ENCODE measurements around the gene IL1RL1.

IL1RL1 gene

DNA sequence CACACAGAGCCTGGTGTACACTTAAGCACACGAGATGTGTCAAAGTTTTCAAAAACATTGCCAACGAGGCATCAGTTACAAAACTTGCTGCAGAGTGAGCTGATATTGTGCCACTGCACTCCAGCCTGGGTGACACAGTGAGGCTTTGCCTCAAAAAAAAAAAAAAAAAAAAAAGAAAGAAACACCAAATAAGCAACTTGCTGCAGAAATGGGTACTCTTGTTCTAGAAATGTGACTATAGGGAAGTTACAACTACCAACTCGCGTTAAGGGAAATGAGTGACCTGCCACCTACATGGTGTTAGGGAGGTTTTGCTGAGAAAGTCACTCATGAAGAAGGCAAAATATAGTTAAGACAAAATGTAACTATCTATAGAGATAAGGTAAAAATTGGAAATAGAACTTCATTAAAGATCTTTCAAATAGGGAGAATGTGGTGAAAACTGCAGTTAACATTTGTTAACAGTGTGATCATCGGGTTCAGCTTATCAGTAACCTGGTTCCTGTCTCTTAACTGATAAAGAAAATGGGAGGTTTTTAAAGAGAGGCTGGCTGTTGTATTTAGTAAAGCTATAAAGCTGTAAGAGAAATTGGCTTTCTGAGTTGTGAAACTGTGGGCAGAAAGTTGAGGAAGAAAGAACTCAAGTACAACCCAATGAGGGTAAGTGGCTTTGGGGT is at the start of gene IL1RL1:
IL1RL1 (plus strand) TSS at position 600 of the 677 bp plus-strand sequence. CDS start 26,702 bp downstream, outside the sequence.
- DNase-seq, result no peak

DNA sequence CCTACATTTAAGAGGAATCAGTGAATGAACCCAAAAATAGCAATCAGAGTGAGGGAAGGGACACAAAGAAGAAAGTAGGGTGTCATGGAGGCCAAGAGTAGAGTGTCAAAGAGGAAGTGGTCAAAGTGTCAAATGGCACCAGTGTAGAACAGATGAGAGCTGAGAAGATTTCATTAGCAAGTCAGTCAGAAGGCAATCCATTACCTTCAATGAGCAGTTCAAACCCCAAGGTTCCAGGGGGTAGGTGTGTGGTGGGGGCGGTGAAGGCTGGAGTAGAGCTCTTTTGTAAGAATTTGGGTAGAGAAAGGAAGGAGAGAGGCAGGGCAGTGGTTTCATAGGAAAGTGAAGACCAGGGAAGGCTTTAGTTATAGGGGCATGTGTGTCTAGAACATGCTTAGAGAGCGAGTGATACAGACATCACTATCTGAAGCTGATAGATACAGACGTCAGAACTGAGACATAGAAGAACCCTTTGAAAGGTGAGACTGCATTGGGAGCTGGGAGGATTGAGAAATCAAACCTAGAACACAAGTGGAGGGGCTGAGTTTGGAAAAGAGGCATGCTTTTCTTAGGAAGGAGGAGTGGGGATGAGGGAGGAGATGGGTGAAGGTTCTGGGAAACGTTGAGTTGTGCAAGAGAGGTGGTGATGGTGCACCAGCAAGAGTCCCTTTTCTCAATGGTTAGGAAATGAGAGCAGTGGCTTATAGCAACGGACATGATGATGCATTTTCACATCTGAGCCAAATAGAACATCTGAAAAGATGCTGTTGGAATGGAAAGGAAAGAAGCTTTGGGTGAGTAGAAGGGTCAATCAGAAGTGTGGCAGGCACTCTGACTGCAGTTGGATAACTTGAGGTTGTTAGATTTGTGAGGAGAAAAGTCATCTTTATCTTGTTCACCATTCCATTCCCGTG is 48.9 kb upstream of the IL1RL1 start:
- DNase-seq, result no peak

DNA sequence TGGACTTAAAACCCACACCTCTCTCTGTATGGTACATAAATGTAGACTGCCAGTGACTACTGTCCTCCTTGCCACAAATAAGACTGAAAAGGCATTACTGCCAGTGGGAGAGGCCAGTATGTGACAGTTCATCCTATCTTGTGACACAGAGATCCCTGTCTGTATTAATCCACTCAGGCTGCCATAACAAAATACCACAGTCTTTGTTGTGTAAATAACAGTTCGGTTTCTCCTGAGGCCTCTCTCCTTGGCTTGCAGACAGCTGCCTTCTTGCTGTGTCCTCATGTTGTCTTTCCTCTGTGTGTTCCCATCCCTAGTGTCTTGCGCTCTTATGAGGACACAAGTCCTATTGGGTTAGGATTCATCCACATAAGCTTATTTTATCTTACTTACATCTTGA is 46.4 kb upstream of the IL1RL1 start:
- no peak for DNase-seq

DNA sequence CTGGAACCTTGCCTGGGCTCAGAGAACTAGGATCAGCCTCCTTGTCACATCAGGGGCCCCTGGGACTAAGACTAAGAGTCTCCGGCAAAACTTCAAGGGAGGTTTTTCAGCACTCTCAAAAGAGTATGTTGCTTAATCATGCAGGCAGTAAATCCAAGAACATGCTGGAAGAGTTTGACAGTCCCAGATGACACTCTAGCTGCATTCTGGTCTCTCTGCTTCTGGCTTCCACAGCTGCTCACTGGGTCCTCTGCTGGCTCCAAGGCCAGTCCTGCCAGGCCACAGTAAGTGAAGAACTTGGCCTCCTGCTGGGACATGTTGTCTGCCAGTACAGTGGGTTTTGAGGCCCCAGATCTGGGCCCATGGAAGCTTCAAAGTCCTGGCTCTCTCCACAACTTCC is 45.2 kb upstream of the IL1RL1 start:
- DNase-seq, result no peak

DNA sequence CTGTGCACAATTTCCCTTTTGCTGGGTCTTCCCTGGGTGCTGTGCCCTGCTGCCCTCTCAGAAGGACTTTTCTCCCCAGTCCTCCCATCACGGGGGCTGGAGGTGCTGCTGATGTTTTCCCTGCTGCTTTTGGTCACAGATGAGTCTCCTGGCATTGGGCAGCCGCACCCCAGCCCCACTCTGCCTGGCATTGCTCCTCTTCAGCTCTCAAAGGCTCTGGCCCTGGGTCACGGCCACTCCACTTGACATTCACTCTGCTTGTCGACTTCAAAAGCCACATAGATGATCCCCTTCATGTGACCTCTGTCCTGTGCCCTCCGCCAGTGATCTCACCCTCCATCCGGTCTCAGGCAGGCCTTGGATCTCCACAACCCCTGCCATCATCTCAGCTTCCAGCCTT is 43.6 kb upstream of the IL1RL1 start:
- no peak for DNase-seq

DNA sequence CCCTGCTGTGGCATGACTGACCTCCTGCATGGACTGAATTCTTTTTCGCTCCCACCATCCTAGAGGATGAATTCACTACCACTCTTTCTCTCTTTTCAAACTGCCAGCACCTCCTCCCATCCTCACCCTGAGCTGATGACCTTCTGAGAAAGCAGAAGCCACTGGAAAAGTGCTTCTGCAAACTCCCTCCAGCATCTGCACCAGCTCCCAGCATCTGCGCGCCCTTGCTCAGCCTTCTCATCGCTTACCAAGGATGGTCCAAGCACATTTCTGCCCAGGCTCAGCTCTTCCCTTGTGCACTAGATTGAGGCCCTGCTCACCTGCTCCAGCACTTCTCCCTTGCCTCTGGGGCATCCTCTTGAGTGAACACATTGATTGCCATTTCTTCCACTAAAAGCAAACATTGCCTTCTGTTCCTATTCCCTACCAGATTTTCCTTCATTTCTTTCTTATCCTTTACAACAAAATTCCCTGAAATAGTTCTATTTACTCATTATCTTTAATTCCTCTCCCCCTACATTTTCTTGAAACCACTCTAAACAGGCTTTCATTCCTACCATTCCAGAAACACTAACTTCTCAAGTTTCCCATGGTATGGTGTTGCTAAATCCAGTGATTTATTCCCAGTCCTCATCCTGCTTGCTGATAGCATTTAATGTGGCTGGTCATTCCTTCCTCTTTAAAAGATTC is 42.7 kb upstream of the IL1RL1 start:
- no peak for DNase-seq

- no peak for DNase-seq
These were observed 42.2 kb upstream of the IL1RL1 start for GRCh38 chr2:102269200-102269524.

DNA sequence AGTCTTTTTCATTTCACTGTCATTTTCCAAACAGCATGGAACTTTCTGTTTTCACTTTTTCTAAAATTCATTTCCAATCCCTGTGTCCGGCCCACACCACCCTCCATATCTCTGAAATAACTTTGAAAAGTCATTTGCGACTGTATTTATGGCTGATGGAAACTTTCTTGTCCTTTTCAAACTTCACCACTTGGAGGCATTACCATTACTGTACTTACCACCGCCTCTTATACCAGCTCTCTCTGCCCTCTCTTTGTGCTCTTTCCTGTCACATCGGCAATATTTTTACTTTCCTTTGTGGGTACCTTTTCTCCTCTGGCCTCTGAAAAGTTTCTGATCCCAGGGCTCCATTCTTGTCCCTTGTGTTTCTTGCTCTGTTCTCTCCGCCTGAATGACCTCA is 39.5 kb upstream of the IL1RL1 start:
- DNase-seq, result no peak

- DNase-seq, result no peak
These were observed 37.6 kb upstream of the IL1RL1 start for GRCh38 chr2:102273619-102274211.

DNA sequence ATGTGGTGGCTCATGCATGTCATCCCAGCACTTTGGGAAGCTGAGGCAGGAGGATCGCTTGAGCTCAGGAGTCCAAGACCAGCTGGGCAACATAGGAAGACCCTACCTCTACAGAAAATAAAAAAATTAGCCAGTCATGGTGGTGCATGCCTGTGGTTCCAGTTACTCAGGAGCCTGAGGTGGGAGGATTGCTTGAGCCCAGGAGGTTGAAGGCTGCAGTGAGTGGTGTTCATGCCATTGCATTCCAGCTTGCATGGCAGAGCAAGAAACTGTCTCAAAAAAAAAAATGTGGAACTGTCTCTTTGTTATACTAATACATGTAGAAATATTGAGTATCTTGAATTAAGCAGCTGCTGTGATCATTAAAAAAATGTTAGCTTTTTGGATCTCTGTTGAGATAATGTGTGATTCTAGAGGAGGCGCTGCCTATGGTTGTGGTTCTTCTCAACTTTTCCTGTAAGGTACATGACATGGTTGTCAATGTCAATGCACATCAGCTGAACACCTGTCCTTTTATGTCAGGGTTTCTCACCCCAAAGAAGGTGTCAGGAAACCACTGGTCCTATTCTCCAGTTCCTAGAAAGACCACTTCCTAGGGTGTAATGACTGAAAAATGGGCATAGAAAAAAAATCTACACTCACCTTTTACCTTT is 34.7 kb upstream of the IL1RL1 start:
- no peak for DNase-seq

DNA sequence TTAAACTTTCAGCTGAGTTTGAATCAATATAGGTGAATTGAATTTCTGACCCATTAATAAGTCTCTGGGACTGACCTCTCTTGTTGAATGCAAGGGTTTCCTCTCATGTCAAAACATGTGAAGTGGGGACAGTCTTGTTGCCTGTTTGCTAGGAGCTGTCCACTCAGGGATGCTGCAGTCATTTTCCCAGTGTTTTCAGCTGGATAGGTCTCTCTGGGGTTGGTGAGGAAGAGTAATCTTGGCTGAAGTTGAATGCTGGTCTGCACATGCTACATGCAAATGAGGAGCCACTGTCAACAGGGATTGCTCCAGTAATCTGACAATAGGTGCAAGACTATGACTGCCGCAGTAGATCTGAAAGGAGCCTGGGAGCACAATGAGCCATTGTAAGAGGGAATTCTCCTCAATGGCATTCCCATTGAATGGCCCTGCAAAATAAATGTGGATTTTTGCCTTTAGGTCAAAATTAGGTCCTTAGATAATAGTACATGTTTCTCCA is 34.1 kb upstream of the IL1RL1 start:
- no peak for DNase-seq

GRCh38 chr2:102278720-102279390 is 32.5 kb upstream of the IL1RL1 start:
- DNase-seq, result no peak

DNA sequence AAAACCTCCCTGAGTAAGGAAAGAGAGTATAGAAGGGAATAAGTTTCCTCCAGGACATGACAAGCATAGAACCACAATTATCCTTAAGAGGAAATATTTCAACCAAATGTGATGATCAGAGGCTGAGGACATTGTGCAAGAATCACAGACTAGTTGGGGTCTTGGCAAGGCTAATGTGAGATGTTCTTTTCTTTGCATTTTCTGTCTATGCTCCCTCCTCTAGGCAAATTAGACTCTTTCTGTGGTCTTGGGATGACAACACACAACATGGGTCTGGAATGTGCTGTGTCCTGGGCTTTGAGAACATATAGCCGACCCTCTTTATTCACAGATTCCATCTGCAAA is 32.0 kb upstream of the IL1RL1 start:
- no peak for DNase-seq

DNA sequence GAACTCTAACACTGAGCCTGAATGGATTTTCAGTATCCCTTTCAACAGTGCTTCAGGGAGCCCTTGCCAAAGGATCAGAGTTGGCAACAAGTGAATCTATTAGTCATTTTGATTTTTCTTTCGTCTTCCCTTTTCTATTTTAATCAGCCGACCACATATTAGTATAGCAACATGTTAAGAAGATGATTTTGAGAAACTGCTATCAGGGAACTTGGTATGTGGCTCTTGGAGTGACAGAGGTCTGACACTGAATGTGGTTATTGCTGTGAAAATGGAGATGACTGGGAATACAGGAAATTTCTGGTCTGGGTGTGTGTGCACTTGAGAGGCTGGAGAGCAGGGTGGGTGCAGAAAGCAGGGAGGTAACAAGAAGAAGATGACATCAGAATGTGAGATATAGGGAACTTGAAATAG is 28.7 kb upstream of the IL1RL1 start:
- DNase-seq, result no peak

GRCh38 chr2:102283996-102284395 is 27.4 kb upstream of the IL1RL1 start:
- DNase-seq, result no peak

GRCh38 chr2:102284611-102285010 is 26.8 kb upstream of the IL1RL1 start:
- no peak for DNase-seq

DNA sequence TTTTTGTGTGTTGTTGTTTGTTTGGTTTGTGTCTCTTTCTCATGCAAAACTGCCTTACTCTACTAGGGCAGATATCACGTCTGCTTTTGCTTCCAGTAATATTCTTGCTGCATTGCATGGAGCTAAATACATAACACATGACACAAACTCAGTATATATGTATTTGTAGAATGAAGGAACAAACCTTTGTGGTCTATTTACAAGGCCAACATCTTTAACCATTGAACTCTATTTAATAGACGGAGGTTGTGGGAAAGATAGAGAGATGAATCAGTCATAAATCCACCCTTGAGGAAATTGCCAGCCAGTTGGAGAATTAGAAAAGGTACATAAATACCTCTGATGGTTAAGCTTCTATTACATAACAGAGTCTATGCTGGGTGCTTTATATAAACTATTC is 26.0 kb upstream of the IL1RL1 start:
- no peak for DNase-seq

DNA sequence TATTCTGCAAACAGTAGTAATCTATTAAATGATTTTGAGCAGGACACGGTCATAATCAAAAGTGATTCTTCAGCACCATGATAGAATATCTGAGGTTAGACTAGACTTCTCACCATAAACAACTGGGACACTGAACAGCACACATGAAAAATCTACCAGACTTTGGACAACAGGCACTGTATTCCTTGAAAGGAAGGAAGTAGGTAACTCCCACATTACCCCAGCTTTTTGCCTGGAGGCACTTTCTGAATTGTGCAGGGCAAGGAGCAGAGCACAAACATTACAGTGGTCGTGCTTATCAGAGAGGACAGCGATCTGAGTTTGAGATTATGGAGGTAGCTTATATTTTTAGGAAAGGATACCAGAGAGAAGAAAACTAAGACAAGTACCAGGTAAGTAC is 25.3 kb upstream of the IL1RL1 start:
- DNase-seq, result no peak

- no peak for DNase-seq
These were observed 22.2 kb upstream of the IL1RL1 start for GRCh38 chr2:102289129-102289528.

DNA sequence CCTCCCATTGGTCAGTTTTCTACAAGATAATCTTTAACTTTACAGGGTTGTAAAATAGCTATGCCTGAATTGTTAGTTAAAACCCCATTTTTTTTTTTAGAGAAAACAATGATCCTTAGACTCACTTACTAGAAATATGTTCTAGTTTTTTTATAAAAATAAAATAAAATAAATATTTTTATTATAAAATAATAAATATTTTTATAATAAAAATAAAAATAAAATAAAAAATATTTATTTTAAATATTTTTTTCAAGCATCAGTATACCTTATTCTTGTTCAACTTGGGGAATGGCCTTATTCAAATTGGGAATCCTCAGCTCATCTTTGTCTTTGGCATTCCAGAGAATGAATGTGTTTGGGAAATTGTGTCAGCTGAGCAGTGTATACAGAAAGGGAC is 20.8 kb upstream of the IL1RL1 start:
- no peak for DNase-seq

DNA sequence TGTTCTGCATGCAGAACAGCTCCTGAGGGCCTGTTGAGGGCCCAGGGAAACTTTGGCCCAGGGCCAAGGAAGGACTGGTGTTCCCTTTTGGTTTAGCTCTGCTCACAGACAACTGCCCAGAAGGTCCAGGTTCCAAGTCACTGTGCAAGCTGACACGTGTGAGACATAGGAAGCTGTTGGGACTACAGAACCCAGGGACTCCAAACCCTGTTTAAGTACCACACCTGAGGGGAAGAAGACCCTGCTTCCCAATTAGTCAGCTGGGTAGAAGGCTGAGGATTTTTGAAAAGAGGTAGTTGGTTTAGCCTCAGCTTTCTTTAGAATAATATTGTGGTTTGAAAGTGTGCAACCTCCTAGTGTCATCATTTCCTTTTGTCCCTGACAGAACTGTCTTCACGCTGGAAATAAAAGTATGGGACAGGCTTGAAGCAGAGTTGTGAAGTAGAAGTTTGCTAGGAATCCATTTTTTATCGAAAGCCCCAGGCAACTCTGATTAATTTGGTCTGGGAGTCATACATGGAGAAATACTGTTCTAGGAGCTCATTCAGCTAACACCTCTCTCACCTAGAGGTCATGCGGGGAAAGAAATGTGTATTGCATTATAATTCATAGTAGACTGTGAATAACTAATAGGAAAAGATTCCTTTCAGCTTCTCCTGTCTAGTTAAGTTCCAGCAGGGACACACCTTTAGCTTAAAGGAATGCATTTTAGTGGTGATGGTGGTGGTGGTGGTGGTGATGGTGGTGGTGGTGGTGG is 19.9 kb upstream of the IL1RL1 start:
- DNase-seq, result no peak

Data from activated gamma-delta T cell treated with Interleukin-2 at 50 U/mL for 16 hours (primary cell).